Stimulated activated CD4-positive, alpha-beta T cell treated with anti-CD3 and anti-CD28 coated beads, TNF-alpha, amount 100 ng/mL, for 4 hours (primary cell): ENCODE data around the gene ATP10A.

ENCODE experiments used
- DNase-seq, 3 experiments: peaks; one replicate each; pipeline ENCODE4 v3.0.0-alpha.2; 2020; ENCODE audit warnings: low read depth in 3 of 3

The ATP10A gene

DNA sequence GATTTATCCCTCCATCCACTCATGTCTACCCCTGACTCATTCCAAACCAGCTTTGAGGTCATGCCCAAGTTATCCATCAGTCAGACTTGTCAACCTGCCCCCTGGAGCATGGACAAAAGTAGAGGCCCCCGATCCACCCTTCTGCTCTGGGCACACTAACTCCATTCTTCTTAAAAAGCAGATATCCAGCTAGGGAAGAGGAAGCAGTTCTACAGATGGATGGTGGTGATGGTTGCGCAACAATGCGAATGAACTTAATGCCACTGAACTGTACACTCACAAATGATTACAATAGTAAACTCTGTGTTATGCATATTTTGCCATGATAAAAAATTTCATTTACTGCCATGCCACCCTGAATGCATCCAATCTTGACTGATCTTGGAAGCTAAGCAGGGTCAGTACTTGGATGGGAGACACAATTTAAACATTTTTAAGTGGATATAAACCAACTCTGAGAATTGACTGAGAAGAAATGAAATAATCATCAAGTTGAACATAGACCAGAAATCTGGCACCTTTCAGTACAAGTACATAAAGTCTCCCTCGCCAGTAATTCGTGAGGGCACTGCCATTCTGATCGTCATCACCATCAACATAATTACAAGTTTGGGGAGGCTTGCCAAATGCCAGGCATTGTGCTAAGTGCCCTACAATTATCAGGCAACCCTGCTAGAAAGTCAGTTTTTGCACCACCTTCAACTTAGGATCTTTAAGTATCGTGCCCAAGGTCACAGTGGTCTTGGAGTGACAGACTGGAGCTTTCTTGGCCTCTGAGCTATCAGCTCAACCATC lies 124.8 kb downstream of the ATP10A start:
- no peak for DNase-seq

DNA sequence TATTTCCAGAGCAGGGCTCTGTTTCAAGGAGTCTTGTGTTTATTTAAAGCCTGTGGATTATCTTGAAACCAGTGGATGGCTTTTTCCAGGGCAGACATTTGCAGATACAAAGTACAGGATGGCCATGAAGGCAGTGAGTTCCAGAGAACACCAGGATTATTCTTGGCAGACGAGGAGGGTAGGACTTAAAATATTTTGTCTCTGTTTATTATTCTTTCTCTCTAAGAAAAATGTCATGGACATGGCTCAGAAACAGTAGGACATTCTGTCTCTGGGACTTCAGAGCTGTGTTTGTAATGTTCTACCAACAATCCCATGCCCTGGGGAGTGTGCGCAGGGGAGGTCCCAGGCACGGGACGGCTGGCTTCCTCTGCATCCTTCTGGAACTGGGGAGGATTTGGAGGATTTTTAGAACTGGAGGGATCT lies 125.9 kb downstream of the ATP10A start:
- no peak for DNase-seq

DNA sequence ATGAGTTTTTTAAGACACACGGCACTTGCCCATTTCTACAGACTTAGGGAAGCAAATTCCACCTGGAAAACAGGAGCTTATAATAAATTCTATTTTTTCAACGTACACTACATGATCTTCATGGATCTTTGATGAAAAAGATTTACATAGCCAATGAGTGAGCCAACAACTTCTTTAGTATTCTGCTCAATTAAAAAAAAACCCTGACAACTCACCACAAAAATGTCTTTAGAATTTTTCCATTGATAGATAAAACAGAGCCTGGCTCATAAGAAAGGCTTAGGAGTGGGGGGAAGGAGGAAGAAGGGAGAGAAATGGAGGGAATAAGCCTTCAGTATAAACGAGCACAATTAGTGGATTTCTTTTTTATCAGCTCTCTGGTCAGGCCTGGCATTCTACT lies 126.7 kb downstream of the ATP10A start:
- DNase-seq, result no peak

DNA sequence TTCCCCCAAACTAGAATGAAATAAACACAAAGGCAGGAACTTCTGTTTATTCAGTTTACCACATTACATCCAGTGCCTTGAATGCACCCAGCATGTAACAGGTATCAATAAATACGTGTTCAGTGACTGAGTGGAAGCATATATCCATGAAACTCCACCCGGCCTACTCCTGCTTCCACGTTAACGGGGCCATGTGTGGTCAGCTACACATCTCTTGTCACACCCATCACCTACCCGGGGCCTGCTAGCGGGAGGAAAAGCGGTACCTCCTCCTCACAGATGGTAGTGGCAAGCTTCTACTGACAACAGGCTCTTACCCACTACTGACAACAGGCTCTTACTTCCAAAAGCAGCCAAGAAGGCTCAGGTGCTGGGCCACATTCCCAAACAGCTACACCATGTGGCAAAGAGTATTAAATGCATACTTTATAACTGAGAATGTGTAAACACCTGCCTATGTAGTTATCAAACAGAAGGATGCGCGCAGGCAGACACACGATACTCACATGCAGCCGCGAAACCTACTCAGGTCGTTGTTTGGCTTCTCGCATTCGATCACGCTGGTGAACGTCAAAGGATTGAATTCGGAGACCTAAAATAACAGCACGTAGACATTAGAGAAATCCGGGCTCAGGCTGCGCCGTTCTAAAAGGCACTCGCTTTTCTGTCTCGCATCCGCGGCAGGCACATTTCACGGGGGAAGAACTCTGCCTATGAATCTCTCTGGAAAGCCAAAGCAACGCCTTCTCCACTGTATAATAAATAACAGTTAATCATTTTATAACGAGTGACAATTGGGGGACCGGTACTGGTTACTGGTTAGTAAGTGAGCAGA lies 127.4 kb downstream of the ATP10A start:
- no peak for DNase-seq

DNA sequence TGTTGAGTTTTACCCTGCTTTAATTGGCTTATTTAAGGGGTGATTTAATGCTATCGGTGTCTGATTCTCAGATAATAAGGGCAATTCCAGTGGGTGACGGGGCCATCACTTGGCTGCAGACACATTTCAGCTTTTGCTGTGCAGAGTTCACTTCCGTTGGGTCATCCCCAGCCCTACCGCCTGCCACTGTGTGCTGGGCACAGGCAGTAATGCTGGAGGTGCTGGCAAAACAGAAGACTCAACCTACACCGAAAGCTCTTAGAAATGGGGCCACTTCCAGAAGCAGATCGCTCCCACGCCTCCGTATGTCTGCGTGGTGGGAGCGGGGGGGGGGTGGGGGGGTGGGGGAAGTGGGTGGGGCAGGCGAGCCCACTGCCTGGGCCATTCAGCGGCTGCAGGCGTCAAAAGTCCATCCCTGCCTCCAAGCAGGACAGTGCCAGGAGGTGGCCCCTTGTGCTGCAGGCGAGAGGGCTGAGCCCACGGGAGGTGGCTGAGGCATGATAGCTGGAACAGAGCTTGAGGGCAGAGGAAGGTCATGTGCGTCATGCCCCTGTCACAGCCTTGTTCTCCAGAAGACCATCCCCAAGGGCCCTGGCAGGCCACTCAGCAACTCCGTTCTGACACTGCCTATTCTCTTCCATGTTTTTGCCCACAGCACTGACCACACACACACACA lies 128.3 kb downstream of the ATP10A start:
- no peak for DNase-seq

DNA sequence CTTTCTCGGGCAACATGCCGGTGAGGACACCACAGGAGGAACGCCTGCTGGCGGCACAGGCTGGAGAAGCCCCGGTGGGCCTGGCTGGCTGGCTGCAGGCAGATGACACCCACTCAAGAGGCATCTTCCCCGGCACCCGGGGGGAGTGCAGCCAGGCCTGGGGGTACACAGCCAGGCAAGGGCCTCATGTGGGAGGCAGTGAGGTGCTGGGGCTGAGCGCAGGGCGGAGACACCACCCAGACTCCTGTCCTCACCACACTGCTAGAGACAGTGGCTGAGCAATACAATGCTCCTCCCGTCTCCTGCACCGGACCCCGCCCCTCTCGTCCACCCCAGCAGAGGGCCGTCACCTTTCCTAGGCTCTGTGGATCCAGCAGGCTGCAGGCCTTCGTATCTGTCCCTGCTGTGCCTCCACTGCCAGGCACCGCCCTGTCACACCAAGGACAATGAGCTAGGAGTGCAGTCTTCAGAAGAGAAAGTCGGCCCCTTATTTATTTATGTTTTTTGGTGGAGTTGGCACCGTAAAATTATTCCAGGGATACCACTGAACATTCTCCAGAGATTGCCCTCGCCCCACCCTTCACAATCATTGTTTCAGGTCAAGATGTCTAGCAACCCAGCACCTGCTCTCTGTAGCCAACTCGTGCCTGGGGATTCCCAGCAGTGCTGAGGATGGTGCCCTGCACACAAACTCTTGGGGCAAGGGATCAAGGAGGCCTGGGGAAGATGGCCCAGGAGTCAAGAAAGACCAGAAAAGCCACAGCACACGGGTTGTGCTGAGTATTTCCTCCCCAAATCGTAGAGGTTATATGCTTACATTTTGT lies 129.1 kb downstream of the ATP10A start:
- DNase-seq, result no peak

DNA sequence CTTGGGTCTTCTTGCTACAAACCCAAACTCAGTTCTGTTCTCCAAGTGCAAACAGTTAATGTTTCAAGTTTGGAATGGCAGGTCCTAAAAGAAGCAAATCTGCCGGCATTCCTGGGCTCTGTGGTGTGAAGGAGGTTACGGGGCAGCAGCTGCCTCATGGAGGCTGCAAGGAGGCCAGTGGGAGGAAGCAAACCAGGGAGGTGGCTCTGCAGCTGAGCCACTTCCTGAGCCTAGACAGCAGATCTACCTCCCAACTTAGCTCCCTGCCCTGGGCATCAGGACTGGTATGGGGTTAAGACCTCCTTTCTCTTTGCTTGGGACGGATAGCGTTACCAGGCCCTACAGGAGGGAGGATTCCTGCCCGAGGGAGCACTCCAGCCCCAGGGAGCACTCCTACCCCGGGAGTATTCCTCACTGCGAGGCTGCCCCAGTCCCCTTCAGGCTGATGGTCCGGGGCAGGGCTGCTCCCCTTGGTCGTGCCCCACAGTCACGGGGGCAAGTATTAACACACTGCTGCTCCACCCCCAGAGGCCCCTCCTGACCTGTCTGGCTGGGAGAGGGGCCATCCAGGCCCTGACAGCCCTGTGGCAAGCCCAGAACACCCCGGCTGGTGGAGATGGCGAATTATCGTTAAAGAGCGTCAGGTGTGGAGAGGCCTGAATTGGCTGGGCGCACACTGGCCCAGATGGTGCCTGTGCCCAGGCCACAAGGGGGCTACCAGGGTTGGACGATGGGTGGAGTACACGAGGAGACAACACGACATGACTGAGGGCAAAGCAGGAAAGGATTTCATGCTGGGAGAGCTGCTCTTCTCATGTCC lies 129.9 kb downstream of the ATP10A start:
- no peak for DNase-seq

DNA sequence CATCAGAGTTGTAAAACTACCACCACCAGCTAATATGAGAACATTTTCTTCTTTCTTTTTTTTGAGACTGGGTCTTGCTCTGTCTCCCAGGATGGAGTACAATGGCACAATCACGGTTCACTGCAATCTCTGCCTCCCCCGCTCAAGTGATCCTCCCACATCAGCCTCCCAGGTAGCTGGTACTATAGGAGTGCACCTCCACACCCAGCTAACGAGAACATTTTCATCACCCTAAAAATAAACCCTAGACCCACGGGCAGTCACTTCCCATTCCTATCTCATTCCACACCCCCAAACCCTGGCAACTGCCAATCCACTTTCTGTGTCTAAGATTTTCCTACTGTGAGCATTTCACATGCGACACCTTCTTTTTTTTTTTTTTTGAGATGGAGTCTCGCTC lies 130.9 kb downstream of the ATP10A start:
- no peak for DNase-seq

DNA sequence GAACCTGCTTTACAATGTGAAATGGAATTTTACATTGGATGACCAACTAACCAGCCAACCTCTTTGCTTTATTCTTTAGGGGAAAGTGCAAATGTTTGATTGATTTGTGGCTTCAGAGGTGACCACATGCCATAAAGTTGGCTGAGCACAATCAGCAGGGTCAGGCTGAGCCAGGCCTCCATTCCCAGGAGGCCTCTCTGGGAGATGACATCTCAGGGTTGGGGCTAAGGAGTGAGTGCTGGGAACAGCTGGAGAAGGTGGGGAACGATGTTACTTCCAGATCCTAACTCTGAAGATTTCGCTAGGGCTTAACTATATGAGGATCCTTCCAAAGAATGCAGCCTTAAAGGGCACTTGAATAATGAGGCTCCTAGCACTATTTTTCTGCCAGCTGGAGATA lies 131.7 kb downstream of the ATP10A start:
- DNase-seq, result no peak

DNA sequence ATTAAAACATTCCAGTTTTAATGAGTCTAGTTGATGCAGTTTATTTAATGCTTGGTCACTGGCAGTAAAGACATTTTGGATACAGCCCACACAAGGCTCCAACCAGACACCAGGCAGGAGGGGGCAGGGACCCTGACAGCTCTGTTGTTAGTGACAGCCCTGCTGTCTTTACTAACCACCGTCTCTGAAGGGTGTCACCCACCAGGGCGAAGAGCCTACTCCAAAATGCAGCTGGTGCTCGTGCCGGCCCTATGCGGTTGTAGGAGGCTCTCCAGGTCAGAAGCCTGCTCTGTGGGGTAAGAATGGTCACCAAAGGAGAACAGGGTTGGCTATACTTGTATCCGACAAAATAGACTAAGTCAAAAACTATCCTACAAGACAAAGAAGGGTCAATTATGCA lies 132.2 kb downstream of the ATP10A start:
- no peak for DNase-seq

DNA sequence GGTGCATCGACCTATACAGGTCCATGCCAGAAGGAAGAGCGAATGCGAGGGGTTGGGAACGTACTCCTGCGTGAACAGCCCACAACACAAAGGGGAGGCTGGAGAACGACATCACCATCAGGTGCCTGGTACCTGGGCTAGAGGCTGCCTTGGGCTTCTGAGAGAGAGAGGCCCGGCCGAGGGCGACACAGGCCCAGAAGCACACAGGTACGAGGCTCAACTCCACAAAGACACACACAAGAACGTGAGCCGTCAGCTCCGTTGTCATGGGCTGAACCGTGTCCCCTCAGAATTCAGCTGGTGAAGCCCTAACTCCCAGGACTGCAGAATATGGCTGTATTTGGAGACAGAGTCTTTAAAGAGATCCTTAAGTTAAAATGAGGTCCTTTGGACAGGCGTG lies 134.3 kb downstream of the ATP10A start:
- no peak for DNase-seq

DNA sequence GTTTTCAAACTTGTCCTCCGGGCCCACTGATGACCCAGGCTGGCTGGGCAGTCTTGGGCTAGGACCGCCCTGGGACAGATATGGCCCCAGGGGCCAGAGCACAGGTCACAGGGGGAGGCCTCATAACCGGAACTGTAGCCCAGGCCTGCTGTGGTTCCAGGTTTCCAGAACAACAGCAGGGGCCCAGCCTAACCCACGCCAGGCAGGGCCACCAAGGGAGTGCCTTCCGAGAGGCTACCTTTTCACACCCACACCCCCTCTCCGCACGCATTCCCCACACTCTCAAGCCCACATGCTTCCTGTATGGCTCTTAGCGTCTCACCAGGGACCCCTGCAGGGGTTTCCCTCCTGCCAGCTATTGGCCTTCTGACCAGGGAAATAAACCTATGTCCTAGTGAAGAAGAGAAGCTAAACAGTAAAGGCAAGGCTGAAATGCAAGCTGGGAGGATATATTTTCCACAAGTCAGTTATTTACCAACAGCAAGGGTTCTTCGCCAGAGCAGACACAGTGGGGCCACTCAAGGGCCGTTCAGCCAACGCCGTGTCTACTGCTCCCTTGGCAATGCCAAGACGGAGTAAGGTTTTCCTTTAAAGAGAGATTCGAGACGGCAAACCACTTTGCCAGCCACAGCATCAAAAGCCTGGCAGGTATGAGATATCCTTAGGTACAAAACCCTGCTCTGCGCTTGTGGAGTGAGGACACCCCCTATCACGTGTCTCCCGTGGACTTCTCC lies 135.1 kb downstream of the ATP10A start:
- no peak for DNase-seq

DNA sequence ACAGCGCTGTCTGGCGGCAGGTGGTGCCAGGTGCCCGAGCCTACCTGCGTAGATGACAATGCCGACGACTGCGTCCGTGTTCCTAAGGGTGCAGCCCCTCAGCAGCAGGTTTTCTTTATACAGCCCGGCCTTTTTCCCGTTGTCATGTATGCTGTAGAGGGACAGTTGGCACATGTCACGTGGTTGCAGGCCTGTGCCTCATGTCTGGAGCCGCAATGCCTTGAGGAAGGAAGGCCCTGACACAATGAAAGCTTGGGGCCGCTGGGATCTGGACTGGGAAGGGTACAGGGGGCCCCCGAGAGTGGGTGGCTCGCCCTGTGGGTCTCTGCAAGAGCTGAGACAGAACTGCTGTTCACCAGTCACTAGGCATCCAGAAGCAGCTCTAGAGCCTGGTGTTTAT lies 136.0 kb downstream of the ATP10A start:
- no peak for DNase-seq

DNA sequence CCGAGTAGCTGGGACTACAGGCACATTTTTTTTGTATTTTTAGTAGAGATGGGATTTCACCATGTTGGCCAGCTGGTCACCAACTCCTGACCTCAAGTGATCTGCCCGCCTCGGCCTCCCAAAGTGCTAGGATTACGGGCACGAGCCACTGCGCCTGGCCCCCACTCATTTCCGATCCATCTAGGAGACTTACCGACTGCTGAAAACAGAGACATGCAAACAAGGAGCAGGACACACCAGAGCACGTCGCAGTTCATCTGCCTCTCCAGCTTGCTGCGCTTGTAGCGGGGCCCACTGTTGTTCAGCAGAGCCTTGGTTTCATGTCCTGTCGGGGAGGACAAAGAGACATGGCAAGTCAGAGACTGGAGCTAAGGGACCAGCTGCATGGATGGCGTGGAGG lies 137.4 kb downstream of the ATP10A start:
- DNase-seq, result no peak

DNA sequence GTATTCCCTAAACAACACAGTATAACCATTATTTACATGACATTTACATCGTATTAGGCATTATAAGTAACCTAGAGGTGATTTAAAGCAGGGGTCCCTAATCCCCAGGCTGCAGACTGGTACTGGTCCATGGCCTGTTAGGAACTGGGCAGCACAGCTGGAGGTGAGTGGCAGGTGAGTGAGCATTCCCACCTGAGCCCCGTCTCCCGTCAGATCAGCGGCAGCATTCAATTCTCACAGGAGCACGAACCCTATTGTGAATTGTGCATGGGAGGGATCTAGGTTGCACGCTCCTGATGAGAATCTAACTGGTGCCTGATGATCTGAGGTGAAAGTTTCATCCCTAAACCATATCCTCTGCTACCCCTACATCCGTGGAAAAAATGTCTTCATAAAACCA lies 138.2 kb downstream of the ATP10A start:
- no peak for DNase-seq

DNA sequence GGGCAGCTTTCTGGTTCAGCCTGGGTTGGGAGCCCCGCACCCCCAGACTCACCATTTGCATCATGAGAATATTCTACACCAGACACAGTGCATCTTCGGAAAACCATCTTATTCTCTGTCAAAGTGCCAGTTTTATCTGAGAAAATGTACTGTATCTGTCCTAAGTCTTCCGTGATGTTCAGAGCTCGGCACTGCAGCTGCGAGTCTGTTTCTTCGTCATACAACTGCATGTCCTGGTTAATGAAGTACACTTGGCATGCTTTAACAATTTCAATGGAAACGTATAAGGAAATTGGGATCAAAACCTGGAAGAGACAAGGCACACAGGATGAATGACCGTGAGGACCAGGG lies 141.5 kb downstream of the ATP10A start:
- no peak for DNase-seq

DNA sequence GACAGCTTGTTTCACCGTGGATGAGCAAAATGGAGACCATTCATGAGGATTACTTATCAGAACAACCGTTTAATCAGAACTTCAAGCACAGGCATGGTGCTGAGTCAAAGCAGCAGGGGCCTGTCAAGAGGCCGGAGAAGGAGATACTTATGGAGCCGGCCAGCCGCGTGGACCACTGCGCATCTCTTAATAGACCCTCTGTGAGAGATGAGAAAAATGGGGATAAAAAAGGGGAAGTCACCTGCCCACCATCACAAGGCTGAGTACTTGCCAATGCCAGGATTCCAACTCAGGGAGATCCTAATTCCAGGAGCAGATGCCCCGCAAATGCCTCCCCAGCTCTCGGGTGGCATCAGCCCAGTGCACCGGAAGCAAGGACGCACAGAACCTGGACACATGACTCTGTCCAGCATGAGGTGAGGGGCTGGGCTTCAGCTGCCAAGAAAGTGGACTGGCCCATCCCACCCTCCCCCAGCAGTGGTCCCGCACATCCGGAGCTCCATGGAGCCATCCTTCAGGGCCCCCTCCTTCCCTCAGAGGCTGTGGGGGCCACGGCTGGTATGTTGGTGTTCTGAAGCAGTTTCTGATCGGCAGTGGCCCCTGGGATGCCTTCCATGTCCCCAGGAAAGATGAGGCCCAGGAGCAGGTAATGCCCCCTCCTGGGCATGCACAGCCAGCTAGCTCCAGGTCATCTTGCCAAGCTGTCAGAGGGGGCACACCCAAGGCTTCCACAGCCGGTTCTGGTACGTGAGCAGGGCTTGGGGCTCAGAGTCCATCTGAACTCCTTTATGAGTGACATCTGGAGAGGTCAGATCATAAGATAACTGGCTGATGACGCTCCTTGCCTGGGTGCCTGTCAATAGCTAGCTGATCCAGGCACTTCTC lies 143.8 kb downstream of the ATP10A start:
- DNase-seq, result no peak

DNA sequence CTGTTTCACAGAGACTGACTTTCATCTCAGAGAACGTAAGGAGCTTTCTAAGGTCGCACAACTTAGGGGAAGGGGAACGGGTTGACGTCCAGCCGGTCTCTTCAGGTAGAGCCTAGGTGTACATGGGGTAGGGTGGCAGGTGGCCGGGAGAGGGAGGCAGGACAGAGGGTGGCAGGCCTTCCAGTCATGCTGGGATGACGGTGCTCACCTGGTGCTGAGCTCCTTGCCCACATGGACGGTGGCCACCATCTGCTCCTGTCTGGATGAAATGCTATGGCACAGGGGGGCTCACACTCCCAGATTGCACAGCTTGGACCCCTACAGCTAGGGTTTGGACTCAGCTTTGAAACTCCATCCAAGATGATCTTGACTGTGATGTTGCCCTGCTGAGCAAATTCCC lies 144.5 kb downstream of the ATP10A start:
- no peak for DNase-seq

DNA sequence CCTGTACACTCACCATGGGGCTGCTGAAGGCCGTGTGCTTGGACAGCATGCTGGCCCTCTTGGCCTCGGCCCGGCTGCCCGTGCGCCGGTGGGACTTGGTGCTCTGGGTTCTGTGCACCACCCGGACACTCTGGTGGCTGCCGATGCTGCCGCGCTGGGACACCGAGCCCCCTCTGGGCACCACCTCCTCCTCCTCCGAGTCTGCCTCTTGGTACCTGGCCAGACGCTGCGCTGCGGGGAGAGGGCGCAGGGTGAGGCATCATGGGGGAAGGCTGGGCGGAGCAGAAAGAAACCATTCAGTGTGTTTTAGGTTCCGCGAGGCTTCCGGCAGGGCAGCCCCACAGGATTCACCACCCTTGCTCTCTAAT lies 145.0 kb downstream of the ATP10A start:
- DNase-seq, result no peak
